Thyroid gland (tissue), 4 donors: Measurements from ENCODE around the gene GRB2. TPM values are rescaled to one million over a fixed set of nuclear protein-coding genes. Genes with fewer than 3 reads are reported as not detected.

Experiments used
- DNase-seq, 2 donors: peaks; one replicate each; pipeline ENCODE4 v3.0.0-alpha.2; 2019
- H3K27ac ChIP-seq, 3 donors: fragments of 200-600 bp; sonication (generic); 1 replicate in 2 of 3; 2 replicates in 1 of 3; pipeline ENCODE4 v1.5.1; 2016 to 2019; ENCODE audit warnings: mild to moderate bottlenecking in 1 of 3, moderate library complexity in 1 of 3
- H3K27me3 ChIP-seq: fragments of 200-600 bp; sonication (generic); one replicate; pipeline ENCODE4 v1.5.1; 2019
- H3K36me3 ChIP-seq, 2 donors: fragments of 200-600 bp; sonication (generic); one replicate each; pipeline ENCODE4 v1.5.1; 2016 to 2019
- H3K4me1 ChIP-seq, 2 donors: fragments of 200-600 bp; sonication (generic); one replicate each; pipeline ENCODE4 v1.5.1; 2017 to 2019
- H3K4me3 ChIP-seq, 3 donors: fragments of 200-600 bp; sonication (generic); replicated peaks in 1 of 3; 1 replicate in 2 of 3; 2 replicates in 1 of 3; pipeline ENCODE4 v1.5.1; 2016; ENCODE audit warnings: mild to moderate bottlenecking in 1 of 3
- H3K9me3 ChIP-seq: fragments of 200-600 bp; sonication (generic); one replicate; pipeline ENCODE4 v1.5.1; 2017
- POLR2A ChIP-seq, 2 donors: fragments of 450-650 bp; IDR thresholded peaks; one replicate each; pipeline ENCODE4 v1.6.1; 2017; ENCODE audit warnings: antibody characterized with exemption in 2 of 2, mild to moderate bottlenecking in 2 of 2, moderate library complexity in 1 of 2
- whole genome bisulfite sequencing, 2 donors: methylation state at CpG; one replicate each; pipeline ENCODE4 v1.1.5; 2017; 5-methylcytosine and 5-hydroxymethylcytosine counted together
- intact Hi-C: fragments of 100-400 bp; cut with DNase I; formaldehyde crosslinking; loops from one replicate; pipeline ENCODE4 v1.15.1; 2023
- total RNA-seq, 4 donors: library from RNA; depleted of rRNA; stranded (reverse); fragments of >200 nt; gene quantifications; one replicate each; pipeline ENCODE4 v1.2.3, GENCODE V29; 2016
- TF ChIP-seq, protein P1 (sequence below), 6 experiments: fragments of 200-600 bp in 3 of 6; fragments of 450-650 bp in 3 of 6; sonication (generic) in 3 of 6; IDR thresholded peaks; one replicate each; pipeline ENCODE4 v1.5.1; 2016 to 2019; ENCODE audit warnings: antibody characterized with exemption in 6 of 6, mild to moderate bottlenecking in 2 of 6, inconsistent platforms in 1 of 6, moderate library complexity in 1 of 6

GRB2 gene
- total RNA-seq, 4 donors from 2014 or later, result 65.8 to 101 (median 97.3) TPM

DNA sequence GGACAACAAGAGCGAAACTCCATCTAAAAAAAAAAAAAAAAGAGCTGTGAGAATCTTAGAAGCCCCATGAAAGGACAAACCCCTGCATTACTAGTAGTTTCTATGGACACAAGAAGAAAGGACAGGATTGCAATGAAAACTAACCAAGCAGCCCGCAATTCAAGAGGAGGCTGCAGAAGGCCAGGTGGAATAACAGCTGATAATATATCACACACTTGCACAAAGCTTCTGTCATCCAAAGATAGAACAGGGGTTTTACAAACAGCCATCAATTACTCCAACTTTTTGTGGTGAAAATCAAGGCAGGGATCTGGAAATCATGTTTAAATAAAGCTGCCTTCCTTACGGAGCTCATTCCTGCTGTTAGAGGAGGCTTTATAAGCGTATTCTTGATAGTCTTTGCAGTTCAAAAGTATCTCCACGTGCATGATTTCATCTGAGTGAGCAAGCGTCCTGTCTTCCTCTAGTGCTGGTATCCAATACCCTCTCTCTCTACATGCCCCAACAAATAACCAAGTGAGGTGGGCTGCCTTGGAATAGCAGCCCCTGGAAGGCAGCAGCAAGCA, 27.8 kb upstream of the GRB2 start:
- H3K27ac ChIP-seq, result no peak overlapping the region
- no peak overlapping the region for H3K4me3 ChIP-seq
- no peaks in the 10 kb centered on the region for H3K36me3 ChIP-seq
- H3K27me3 ChIP-seq, result no peaks in the 10 kb centered on the region
- WGBS, 2 donors, result 71 to 74% methylated on average over 6 of the region's 6 CpGs
- DNase-seq, result no peak
- peaks cover 0 to 8% of the 10 kb centered on the region in 2 donors for H3K4me1 ChIP-seq
- no peaks in the 10 kb centered on the region for H3K9me3 ChIP-seq
- TF ChIP-seq, protein P1, sequence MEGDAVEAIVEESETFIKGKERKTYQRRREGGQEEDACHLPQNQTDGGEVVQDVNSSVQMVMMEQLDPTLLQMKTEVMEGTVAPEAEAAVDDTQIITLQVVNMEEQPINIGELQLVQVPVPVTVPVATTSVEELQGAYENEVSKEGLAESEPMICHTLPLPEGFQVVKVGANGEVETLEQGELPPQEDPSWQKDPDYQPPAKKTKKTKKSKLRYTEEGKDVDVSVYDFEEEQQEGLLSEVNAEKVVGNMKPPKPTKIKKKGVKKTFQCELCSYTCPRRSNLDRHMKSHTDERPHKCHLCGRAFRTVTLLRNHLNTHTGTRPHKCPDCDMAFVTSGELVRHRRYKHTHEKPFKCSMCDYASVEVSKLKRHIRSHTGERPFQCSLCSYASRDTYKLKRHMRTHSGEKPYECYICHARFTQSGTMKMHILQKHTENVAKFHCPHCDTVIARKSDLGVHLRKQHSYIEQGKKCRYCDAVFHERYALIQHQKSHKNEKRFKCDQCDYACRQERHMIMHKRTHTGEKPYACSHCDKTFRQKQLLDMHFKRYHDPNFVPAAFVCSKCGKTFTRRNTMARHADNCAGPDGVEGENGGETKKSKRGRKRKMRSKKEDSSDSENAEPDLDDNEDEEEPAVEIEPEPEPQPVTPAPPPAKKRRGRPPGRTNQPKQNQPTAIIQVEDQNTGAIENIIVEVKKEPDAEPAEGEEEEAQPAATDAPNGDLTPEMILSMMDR (IDR thresholded peaks at IDR 0.05), result no peak
- no peak for TF ChIP-seq POLR2A (IDR thresholded peaks at IDR 0.05)
- intact Hi-C loops, result loop anchor here (5.0 kb wide), 1 partner anchor 89 kb away; no protein-coding TSS in a partner anchor

DNA sequence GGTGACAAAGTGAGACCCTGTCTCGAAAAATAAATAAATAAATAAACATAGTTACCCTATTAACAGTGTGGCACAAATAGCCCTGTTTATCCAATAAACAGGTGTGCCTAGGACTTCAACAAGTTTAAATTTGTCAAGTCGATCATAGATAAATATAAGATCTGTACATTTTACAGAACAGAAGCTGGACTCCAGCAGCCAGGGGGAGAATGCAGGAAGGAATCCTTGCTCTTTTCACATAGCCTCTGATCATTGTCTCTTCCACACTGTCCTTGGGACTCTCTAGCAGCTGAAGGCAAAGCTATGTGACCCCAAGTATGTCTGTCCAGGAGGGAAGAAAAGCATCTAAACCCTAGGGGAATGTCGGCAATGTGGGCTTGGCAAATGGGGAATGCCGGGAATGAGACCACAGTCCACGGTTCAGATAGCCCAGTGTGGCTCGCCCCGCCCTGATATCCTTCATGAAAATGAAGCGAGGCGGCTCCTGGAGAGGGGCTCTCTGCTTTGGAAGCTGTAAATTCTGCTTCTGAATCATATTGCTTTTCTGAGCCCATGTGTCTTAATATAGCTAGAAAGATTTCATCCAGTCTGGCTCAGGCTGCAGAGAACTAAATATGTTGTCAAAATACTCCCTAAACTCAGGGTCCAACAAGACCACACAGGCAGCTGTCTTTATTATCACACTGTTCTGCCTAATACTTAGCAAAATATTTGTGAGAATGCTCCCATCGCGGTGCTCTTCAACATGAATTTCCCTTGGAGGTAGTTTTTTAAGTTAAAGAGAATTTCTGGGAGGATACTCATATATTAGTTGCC, 24.9 kb upstream of the GRB2 start:
- Histone ChIP-seq H3K27ac (no peak overlapping the region), H3K4me3 (no peak overlapping the region), H3K4me1 (peaks cover 0 to 14% of the 10 kb centered on the region in 2 donors), H3K27me3 (no peaks in the 10 kb centered on the region), H3K9me3 (no peaks in the 10 kb centered on the region), H3K36me3 (no peaks in the 10 kb centered on the region)
- 53 to 68% methylated on average over 8 to 11 of the region's 11 CpGs for WGBS, 2 donors
- peak in 1 of 2 donors; percentile 14 for DNase-seq
- intact Hi-C loops, result loop anchor here (5.0 kb wide), 1 partner anchor 92 kb away; no protein-coding TSS in a partner anchor
- TF ChIP-seq POLR2A (IDR thresholded peaks at IDR 0.05), result no peak
- TF ChIP-seq, protein P1 (IDR thresholded peaks at IDR 0.05), result no peak

DNA sequence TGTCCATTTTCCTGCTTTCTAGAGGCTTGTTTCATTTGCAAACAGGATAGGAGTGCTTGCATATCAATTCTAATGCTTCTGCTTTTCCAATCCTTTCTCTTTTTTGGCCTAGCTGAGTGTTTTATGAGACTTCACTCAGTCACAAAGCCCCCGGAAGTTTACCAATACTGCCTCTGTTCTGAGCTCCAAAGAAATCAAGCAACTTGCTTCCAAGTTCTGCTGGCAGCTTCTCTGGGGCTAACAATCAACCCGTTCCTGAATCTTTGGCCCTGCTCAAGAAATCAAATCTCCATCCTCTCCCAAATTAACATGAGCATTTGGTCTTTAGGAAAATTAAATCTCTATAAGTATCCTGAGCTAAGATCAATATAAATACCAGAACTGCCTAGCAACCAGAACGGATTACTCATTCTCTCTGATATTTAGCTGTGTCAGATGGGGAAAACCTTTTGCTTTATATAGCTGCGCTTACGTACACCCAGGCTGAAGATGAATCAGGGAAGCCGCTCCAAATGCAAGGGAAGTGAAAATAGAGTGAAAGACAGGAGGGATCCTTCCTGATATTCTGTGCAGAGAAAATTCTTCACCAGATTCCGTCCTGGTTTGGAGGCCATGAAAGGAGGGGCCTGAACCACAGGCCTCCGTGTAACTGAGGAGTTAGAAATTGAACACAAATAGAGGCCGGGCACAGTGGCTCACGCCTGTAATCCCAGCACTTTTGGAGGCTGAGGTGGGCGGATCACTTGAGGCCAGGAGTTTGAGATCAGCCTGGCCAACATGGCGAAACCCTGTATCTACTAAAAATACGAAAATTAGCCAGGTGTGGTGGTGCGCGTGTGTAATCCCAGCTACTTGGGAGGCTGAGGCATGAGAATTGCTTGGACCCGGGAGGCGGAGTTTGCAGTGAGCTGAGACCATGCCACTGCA, 23.3 kb upstream of the GRB2 start:
- H3K27me3 ChIP-seq, result no peaks in the 10 kb centered on the region
- no peak for DNase-seq
- H3K36me3 ChIP-seq, result no peaks in the 10 kb centered on the region
- 80 to 84% methylated on average over 17 of the region's 17 CpGs for WGBS, 2 donors
- peak overlapping the region in 1 of 3 donors; percentile 41 for H3K27ac ChIP-seq
- H3K4me3 ChIP-seq, result no peak overlapping the region
- intact Hi-C loops, result loop anchor here (5.0 kb wide), 1 partner anchor 78 kb away; no protein-coding TSS in a partner anchor
- H3K9me3 ChIP-seq, result no peaks in the 10 kb centered on the region
- no peak for TF ChIP-seq POLR2A (IDR thresholded peaks at IDR 0.05)
- TF ChIP-seq, protein P1 (IDR thresholded peaks at IDR 0.05), result no peak
- H3K4me1 ChIP-seq, result peaks cover 0 to 14% of the 10 kb centered on the region in 2 donors

DNA sequence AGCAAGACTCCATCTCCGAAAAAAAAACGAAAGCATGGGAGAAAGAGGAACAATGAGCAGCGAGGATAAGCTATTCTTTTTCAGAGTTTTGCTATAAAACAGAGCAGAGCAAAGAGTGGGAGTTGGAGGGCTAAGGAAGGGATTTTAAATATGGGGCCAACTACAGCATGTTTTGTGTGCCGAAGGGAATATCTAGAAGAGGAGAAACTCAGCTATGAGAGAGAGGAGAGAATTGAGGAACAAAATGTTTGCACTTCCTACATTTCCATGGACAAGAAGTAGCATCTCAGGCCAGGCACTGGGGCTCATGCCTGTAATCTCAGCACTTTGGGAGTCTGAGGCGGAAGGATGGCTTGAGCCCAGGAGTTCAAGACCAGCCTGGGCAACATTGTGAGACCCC, 13.1 kb upstream of the GRB2 start:
- intact Hi-C loops, result no loop called here
- 75 to 83% methylated on average over 5 of the region's 5 CpGs for WGBS, 2 donors
- Histone ChIP-seq H3K27me3 (no peaks in the 10 kb centered on the region), H3K4me1 (peaks cover 0 to 6% of the 10 kb centered on the region in 2 donors), H3K4me3 (no peak overlapping the region), H3K9me3 (no peaks in the 10 kb centered on the region), H3K36me3 (no peaks in the 10 kb centered on the region), H3K27ac (no peak overlapping the region)
- DNase-seq, result no peak
- TF ChIP-seq, protein P1 (IDR thresholded peaks at IDR 0.05), result no peak
- no peak for TF ChIP-seq POLR2A (IDR thresholded peaks at IDR 0.05)
